ENCODE results near the gene PUS7L. TPM values are rescaled to one million over a fixed set of nuclear protein-coding genes. Genes with fewer than 3 reads are reported as not detected.
"Not testable (repeated sequence)": the region's sequence is repeated elsewhere in the genome, so short reads cannot be mapped to it uniquely, and the experiment has no call there.

PUS7L gene
- total RNA-seq, 4 donors from 2014 or later: 5.2 to 8.7 (median 6.7) TPM

- no peaks in the 10 kb centered on the region for H3K4me1 ChIP-seq
- 23% methylated on average over 1 of the region's 1 CpG for WGBS
- H3K9me3 ChIP-seq: no peaks in the 10 kb centered on the region
- no peaks in the 10 kb centered on the region for H3K36me3 ChIP-seq
- intact Hi-C loops (cut with DNase I): no loop called here
- no peak overlapping the region for H3K27ac ChIP-seq (replicated peaks in 1 of 4)
- H3K27me3 ChIP-seq: no peaks in the 10 kb centered on the region
- no peak for TF ChIP-seq POLR2A (IDR thresholded peaks at IDR 0.05; ENCODE audit: low read depth)
- no peak for TF ChIP-seq CTCF (IDR thresholded peaks at IDR 0.05)
- TF ChIP-seq POLR2AphosphoS5 (IDR thresholded peaks at IDR 0.05): no peak
- TF ChIP-seq EP300 (IDR thresholded peaks at IDR 0.05): no peak
- DNase-seq (ENCODE audit: extremely low spot score): no peak
- no peak overlapping the region for H3K4me3 ChIP-seq
These were observed 66.5 kb downstream of the PUS7L start for GRCh38 chr12:43692064-43692463.

GRCh38 chr12:43685491-43685890, 73.1 kb downstream of the PUS7L start:
- H3K36me3 ChIP-seq; H3K27me3 ChIP-seq; DNase-seq (ENCODE audit: extremely low spot score); H3K27ac ChIP-seq (replicated peaks in 1 of 4); H3K9me3 ChIP-seq; H3K4me3 ChIP-seq; intact Hi-C loops (cut with DNase I); H3K4me1 ChIP-seq: not testable (repeated sequence)
- 97% methylated on average over 9 of the region's 30 CpGs for WGBS

GRCh38 chr12:43676183-43676813, 82.3 kb downstream of the PUS7L start:
- Histone ChIP-seq H3K27me3 (no peaks in the 10 kb centered on the region), H3K4me3 (no peak overlapping the region), H3K27ac (replicated peaks in 1 of 4) (no peak overlapping the region), H3K36me3 (no peaks in the 10 kb centered on the region), H3K4me1 (no peaks in the 10 kb centered on the region), H3K9me3 (peaks cover 0 to 3% (median 0%) of the 10 kb centered on the region in 4 donors)
- intact Hi-C loops (cut with DNase I): no loop called here
- DNase-seq (ENCODE audit: extremely low spot score): no peak
- TF ChIP-seq CTCF (IDR thresholded peaks at IDR 0.05) (peak in 1 of 3 experiments; percentile 27), POLR2A (IDR thresholded peaks at IDR 0.05; ENCODE audit: low read depth) (no peak)
- WGBS: 72% methylated on average over 5 of the region's 5 CpGs

GRCh38 chr12:43675048-43675904, 83.3 kb downstream of the PUS7L start:
- intact Hi-C loops (cut with DNase I): no loop called here
- H3K4me3 ChIP-seq: no peak overlapping the region
- 86% methylated on average over 3 of the region's 6 CpGs for WGBS
- no peaks in the 10 kb centered on the region for H3K27me3 ChIP-seq
- no peak overlapping the region for H3K27ac ChIP-seq (replicated peaks in 1 of 4)
- no peaks in the 10 kb centered on the region for H3K4me1 ChIP-seq
- H3K36me3 ChIP-seq: no peaks in the 10 kb centered on the region
- no peak for TF ChIP-seq POLR2A (IDR thresholded peaks at IDR 0.05; ENCODE audit: low read depth)
- no peak for TF ChIP-seq EP300 (IDR thresholded peaks at IDR 0.05)
- no peak for TF ChIP-seq CTCF (IDR thresholded peaks at IDR 0.05)
- TF ChIP-seq POLR2AphosphoS5 (IDR thresholded peaks at IDR 0.05): no peak
- H3K9me3 ChIP-seq: peaks cover 0 to 3% (median 0%) of the 10 kb centered on the region in 4 donors
- DNase-seq (ENCODE audit: extremely low spot score): no peak

GRCh38 chr12:43669373-43669772, 89.2 kb downstream of the PUS7L start:
- Histone ChIP-seq H3K36me3 (no peaks in the 10 kb centered on the region), H3K4me1 (no peaks in the 10 kb centered on the region), H3K4me3 (no peak overlapping the region), H3K27ac (replicated peaks in 1 of 4) (no peak overlapping the region), H3K27me3 (no peaks in the 10 kb centered on the region), H3K9me3 (no peaks in the 10 kb centered on the region)
- WGBS: 90% methylated on average over 2 of the region's 2 CpGs
- TF ChIP-seq CTCF (IDR thresholded peaks at IDR 0.05) (no peak), EP300 (IDR thresholded peaks at IDR 0.05) (no peak), POLR2A (IDR thresholded peaks at IDR 0.05; ENCODE audit: low read depth) (no peak), POLR2AphosphoS5 (IDR thresholded peaks at IDR 0.05) (no peak)
- intact Hi-C loops (cut with DNase I): no loop called here
- DNase-seq (ENCODE audit: extremely low spot score): no peak

Measured in esophagus muscularis mucosa (tissue), 4 donors.